ENCODE measurements around the gene SELENBP1.

DNA sequence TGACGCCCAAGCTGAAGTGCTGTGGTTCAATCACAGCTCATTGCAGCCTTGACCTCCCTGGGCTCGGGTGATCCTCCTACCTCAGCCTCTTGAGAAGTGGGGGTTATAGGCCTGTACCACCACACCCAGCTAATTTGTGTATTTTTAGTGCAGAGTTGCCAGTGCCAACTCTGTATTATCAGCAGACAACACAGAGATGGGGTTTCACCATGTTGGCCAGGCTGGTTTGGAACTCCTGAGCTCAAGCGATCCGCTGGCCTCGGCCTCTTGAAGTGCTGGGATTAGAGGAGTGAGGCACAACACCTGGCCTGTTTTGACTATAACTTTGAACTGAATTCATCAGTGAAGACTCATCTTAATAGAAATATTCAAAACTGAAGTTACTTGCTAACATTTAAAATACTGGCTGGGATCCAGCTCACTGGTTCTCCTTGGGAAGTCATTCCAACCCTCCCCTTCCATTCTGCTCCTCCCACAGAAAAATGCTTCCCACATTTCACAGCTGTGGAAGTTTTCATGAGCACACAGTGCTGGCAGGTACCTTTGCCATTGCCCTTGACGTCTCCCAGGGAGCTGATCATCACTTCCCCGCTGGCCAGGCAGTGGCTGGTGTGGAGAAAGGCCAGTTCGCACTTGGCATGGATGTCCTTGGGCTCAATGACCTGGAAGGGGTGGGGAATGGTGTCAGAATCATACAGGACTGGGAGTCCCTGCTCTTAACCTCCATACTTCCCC, 4.7 kb downstream of the SELENBP1 start:
- no peak for TF ChIP-seq POLR2A (IDR thresholded peaks at IDR 0.05)
- no peak for TF ChIP-seq CTCF (IDR thresholded peaks at IDR 0.05)
